CMK (cell line): ENCODE data around the gene FDX1.

Experiments
- DNase-seq: peaks from one replicate; pipeline ENCODE4 v3.0.0-alpha.2; 2010; ENCODE audit warnings: low read depth

FDX1 gene

DNA sequence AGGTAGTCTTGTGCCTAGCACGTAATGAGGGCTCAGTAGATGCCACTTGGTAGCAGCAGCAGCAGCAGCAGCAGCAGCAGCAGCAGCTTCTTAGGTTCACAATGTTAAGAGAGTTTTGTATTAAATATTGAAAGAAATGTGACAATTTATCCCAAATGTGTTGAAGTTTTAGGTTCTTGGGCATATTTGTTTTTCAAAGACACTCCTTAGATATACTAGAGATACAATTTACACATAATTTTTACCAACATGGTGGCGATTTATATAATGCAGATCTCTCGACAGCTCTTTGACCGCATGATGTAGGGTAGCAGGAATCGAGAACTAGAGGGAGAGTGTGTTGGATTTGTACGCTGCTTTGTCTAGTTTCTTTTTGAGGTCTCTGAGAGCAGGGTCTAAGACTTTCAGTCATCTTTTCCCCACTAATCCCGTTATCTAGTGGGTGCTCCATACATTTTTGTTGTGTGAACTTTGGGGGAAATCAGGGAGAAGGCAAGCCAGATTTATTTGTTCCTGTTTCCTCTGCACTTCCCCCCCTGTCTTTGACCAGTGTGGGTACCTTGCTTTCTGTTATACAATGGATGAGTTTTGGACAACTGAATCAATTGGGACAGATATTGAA is 1.4 kb downstream of the FDX1 start:
- no peak for DNase-seq

DNA sequence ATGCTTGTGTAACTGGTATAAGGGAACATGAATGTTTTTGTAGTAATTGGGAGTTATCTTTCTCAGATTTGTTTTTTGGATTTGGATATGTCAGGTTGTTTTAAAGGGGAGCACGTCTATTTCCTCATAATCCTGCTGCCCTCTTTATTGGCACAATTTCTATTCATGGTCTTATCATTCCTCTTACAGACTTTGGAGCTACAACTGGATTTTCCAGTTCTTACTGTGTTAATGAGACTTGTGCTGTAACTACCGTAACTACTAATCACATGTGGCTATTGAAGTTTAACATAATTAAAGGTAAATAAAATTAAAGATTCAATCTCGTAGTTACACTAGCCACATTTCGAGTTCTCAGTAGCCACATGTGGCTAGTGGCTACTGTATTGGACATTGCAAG is 1.9 kb downstream of the FDX1 start:
- DNase-seq, result no peak

DNA sequence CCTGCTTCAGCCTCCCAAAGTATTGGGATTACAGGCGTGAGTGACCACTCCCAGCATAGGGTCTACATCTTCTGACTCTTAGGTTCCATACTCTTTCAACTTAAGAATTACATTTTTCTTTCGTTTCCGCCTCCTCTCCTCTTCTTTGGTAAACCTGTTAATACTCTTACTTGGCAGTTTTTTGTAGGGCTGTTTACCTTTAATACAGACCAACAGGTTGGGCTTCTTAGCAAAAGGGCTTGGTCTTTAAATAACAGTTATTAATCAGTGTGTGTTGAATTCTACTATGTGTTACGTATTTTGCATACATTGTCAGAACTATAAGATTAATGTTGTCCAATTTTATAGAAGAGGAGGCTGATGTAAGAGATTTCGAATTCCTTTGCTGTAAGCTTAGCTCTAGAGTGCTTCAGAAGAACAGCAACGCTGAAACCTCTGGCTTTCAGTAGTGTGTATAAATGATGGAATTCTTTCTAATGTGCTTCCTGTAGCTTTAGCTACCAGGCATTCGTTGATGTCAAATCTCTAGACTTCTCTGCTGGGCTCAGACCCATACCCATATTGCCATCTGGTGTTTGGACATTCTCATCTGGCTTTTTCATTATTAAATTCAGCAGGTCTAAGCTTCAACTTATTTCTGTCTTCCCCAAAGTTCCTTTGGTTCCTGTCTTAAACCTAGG is 3.1 kb downstream of the FDX1 start:
- DNase-seq, result no peak

DNA sequence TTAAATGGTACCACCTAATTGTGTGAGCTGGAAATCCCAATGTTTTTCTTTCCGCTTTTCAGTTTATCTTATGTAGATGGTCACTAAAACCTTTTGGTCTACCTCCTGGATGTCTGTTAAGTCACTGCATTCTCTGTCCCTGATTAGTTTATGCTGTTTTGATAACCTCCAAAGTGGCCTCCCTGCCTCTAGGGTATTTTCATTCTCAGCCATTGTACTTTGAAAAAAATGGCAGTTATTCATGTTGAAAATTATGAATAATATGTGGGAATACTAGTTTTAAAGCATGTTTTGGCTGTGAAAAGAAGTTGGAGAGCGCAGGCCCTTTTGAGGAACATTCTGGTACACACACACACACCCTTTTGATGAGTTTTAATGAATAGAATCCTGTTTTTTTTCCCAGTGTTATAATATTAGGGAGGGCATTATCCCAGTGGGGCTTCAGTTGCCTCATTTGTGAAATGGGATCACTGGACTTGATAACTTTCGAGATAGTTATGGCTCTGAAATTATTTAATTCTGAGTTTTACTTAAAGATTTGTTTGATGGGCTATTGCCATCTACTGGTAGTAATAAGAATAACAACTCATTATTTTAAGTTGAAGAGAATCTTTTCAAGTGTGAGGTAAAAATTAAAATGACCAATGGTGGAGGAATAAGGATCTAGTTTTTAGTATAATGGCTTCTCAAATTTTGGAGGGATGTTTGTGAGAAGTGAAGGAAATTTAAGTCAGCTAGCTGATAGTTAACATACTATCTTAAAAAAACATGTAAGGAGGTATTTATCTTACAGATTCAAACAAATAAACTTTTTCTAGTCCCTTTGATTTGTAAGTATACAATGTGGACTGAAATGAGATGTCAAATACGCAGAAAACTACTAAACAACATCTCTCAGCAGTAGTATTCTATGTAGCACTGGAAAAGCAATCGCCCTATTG is 3.9 kb downstream of the FDX1 start:
- DNase-seq, result no peak

DNA sequence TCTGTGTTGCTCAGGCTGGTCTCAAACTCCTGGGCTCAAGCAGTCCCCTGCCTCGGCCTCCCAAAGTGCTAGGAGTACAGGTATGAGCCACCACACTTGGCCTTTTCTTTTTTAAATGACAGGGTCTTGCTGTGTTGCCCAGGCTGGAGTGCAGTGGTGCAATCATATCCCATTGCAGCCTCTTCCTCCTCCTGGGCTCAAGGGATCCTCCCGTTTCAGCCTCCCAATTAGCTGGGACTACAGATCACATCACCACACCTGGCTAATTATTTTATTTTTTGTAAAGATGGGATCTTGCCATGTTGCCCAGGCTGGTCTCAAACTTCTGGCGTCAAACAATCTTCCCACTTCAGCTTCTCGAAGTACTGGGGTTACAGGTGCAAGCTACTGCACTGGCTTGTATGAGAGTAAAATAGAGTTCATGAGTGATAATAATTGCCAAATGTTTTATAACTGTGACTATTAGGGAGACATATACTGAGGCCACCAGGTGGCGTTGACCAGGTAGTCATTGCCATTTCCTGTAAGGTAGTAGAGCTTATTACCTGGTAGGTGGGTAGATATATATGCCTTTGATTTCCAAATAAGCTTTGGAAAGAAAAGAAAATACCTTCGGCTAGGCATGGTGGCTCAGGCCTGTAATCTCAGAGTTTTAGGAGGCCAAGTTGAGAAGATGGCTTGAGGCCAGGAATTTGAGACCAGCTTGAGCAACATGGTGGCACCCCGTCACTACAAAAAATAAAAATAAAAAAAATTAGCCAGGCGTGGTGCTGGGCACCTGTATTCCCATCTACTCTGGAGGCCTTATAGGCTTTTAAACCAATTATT is 5.4 kb downstream of the FDX1 start:
- DNase-seq, result no peak

DNA sequence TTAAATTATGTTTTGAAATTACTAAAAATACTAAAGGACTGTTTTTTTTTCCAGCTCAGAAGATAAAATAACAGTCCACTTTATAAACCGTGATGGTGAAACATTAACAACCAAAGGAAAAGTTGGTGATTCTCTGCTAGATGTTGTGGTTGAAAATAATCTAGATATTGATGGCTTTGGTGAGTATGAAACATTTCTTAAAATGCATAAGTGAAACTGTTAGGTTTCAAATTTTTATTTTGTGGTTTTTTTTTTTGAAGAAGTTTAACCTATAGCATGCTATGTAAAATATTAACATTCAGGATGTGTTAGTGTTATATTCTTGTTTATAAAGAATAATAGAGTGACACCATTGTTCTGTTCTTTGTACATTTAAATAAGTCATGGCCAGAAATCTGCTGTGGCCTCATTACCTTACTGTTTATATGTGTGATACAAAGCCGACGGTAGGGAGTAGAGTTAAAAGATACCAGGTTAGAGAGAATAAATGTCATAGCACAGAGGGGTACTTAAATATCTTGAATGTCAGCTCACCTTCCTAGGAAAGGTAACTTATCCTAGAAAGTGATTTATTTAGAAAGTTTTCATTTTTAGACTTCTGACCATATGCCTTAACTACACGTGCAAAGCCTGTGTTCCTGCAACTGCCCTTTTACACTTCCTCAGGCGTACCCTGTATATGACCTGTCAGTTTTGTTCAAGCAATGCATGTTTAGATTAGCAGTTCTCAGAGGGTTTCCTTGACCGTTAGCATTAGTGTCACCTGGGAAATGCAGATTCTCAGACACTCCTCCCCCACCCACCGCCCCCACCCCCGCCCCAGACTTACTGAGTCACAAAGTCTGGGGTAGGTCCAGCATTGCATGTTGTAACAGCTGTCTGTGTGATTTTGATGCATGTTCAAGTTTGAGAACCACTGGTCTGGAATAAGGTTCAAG is 6.3 kb downstream of the FDX1 start:
- DNase-seq, result no peak

DNA sequence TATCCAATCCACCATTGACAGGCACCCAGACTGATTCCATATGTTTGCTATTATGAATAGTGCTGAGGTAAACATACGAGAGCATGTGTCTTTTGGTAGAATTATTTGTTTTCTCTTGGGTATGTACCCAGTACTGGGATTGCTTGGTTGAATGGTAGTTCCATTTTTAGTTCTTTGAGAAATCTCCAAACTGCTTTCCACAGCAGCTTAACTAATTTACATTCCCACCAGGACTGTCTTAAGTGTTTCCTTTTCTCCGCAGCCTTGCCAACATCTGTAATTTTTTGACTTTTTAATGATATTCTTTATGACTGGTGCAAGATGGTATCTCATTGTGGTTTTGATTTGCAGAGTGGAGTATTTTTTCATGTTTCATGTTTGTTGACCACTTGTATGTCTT is 8.3 kb downstream of the FDX1 start:
- DNase-seq, result no peak

DNA sequence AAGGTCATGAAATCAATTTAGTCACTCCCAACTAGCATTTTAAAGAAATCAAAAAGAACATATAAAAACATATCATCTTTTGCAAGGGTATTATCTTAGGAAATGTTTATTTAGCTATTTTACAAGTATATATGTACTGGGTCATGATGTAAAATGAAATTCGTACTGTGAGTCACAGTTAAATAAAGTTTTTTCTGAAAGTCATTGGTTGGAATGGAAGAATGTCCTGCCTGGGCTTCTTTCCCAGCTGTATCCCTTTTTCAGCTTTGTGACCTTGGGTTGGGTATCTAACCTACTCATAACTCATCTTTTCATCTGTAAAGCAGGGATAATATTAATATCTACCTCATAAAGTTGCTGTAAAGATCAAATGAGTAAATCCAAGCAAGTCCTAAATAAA is 15.7 kb downstream of the FDX1 start:
- DNase-seq, result no peak

DNA sequence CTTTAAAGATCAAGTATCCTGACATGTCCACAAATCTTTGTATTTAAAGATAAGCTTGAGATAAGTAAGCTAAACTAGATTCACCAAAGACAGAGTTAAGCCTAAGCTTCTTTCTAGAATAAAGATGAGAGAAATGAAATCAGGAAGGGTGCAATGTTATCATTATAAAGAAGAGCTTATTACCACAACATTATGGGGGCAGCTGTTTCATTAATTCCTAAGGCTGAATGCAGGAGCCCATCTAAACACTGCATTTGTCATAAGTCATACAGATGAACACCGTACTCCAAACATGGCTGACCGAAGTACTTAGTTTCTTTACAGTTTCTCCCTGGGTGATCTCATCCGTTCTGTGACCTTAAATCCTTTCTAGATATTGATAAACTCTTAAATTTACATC is 16.3 kb downstream of the FDX1 start:
- DNase-seq, result no peak

DNA sequence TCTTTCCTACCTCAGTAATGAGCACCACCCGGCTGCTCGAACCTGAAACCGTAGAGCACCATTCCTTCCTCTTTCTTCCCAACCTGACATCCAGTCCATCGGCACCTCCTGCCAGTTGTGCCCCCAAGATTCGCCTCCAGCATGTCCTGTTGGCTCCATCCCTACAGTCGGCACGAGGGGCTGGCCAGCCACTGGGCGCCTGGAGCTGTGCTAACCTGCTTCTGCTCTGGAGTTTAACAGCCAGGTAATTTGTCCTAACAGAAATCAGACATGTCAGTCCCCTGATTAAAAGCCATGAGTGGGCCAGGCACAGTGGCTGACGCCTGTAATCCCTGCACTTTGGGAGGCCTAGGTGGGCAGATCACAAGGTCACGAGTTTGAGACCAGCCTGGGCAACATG is 16.8 kb downstream of the FDX1 start:
- DNase-seq, result no peak

DNA sequence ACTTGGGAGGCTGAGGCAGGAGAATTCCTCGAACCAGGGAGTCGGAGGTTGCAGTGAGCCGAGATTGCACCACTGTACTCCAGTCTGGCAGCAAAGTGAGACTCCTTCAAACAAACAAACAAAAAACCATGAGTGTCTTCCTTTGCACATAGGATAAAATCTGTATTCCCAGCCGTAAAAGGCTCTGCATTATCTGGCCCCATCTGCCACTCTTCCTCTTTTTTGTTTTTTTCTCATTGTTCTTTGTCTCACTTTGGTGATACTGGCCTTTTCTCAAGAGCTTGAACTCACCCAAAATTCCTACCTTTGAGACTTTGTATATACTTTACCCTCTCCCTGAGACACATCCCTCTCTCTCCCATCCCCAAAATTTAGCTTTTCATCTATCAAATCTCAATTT is 17.6 kb downstream of the FDX1 start:
- DNase-seq, result no peak

DNA sequence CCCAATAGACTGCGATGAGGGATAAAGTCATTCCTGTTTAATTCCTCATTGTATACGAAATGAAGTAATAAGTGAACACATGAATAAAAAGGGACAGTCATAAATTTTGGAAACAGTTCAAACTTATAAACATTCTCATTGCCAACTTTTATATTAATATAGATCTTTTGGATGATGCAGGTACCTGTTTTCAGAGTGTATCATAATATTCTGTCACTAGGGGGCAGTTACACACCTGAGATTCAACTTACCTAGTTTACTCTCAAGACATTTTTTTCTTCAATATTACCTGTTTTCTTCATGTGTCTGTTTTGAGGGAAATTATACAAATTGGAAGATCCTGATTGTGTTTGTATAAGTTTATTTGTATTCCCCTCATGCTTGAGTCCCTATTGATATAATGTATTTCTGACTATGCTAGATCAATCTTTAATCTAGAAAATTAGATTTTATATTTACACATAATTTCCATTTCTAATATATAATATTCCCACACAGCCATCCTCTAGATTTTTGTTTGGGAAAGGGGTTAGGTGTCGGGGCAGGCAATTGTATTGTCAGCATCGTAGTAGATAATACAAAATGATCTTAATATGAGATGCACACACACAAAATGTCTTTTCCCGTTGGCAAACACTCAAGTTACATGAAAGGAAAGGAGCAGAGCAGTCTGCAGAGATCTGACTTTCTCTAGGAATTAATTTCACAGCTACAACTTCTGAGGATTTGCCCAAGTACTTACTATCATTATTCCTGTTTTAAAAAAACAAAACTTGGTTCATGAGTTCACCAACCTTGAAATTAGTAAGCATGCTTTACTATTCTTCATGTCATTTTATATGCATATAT is 18.4 kb downstream of the FDX1 start:
- no peak for DNase-seq

DNA sequence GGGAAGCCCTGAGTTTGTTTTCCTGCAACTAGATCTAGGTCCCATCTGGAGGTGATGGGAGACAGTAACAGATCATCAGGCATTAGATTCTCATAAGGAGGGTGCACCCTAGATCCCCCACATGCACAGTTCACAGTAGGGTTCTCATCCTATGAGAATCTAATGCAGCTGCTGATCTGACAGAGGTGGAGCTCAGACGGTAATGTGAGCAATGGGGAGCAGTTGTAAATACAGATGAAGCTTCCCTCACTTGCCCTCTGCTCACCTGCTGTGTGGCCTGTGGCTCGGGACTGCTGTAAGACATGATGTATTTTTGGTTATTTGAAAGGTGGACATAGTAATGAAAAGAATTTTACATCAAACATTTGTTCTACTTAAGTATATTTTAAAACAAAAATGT is 20.5 kb downstream of the FDX1 start:
- DNase-seq, result no peak

DNA sequence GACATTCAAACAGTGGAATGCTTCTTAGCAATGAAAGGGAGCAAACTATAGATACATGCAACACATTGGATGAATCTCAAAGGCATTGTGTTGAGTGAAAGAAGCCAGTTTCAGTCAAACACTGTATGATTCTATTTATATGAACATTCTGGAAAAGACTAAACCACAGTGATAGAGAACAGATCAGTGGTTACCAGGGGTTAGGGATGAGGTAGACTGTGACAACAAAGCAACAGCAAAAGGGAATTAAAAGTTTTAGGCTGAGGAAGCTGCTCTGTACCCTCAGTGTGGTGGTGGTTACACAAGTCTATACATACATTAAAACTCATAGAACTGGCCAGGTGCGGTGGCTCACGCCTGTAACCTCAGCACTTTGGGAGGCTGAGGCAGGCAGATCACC is 23.0 kb downstream of the FDX1 start:
- no peak for DNase-seq

DNA sequence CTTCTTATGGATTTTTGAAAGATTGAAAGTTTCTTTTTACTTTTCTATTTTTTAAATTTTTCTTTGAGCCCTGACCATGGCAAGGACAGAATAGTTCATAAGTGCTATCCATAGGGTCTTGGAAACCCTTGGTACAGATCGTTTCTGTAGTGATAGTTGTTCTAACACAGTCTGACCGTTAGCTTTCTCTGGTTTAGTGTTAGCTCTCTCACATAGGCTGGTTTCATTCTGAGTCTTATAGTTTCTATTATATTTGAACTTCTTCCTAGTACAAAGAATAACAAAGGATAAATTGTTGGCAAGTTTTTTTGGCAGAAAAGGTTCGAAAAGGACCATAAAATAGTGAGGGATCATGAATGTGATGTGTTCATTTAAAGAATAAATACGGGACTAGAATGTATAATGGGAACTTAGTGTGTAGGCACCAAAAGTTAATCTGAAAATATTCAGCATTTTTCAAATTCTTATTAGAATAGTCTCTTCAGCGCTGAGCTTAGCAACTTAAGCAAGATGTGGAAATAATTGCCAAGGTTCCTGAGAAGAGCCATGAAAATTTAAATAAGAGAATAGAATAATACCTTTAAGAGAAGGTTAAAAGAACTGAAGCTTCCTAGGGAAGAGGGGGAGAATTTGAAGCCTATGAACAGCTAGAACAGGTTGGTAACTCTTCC is 24.1 kb downstream of the FDX1 start:
- DNase-seq, result no peak

DNA sequence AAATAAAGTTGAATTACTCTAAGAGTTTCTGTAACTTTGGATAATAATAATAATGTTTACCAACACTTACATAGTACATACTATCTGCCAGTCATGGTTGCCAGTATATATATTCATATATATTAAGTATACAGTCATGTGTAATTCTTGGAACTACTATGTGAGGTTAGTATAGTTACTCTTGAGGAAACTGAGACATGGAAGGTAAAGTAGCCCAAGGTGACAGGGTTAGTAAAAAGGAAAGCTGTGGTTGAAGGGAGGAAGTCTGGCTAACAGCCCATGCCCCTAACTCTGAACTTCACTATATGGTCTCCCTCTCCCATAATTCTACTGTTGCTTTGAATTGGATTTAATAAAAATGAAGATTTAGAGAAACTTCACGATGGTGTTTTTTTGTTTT is 24.9 kb downstream of the FDX1 start:
- no peak for DNase-seq

DNA sequence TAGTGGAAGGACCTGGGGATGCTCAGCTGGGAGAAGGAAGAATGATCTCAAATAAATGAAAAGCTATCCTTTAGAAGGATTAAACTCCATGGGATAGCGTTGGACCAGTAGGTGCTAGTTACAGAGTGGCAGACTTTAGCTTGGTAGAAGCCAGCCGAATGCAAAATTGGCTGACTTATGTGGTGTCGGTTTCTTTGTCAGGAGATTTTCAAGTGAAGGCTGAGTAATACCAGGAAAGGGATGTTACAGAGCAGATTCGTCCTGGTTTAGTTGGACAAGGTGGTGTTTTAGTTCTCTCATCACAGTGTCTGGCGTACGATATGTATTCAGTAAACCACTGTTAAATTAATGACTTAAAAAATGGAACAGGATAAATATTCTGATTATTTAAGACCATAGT is 26.0 kb downstream of the FDX1 start:
- no peak for DNase-seq

DNA sequence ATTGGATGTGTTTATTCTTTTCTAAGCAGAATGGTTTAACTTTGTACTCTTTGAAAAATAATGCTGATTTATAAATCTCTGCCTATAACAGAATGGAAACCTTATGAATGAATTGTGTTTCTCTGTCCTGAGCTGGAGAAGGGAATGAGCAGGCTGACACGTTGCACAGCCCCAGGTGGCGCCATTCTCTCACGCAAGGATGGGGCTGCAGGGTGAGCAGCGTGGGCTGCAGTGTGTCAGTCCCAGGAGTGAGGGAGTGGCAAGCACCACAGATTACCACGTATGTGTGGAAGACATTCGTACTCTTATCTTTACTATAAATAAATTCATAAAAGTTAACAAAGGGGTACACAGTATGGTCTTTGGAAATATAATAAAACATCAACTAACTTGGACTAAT is 33.4 kb downstream of the FDX1 start:
- DNase-seq, result peak; percentile 17

DNA sequence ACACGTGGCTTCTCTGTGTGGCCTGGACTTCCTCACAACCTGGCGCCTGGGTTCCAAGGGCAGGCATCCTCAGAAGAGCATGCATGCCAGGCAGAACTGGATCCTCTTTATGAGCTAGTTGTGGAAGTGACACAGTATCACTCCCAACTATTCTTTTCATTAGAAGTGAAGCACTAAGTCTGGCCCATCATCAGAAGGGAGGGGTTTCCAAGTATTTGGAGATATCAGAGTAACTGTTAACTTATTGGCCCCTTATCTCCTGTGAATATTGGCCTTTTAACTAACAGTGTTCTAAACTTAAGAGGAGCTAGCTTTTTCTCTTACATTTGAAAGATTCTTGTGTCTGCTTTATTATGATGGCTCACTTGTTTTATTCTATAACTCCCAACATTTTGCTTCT is 35.5 kb downstream of the FDX1 start:
- DNase-seq, result no peak

DNA sequence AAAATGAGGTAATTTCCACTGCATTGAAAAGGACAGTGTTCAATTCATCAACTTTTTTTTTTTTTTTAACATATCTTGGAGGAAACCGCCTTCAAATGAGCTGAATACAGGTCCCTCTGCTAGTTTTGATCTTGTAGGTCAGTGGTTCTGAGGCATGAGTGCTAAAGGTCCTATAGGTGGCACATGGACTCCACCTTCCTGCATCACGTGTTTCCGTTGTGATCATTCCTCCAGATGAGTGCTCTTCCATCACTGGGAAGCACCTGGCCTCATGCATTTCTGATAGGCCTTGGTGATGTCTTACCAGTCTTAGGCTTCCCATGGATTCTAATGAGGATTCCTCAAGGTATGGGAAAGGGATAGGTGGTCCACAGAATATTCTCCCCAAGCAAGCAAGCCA is 37.8 kb downstream of the FDX1 start:
- no peak for DNase-seq
